ENCODE results near the gene NDUFA8. TPM values are rescaled to one million over a fixed set of nuclear protein-coding genes. Genes with fewer than 3 reads are reported as not detected.

The NDUFA8 gene
- polyA plus RNA-seq, 1 of the 3 experiments (the other 2 are of a cell fraction): 116 TPM

DNA sequence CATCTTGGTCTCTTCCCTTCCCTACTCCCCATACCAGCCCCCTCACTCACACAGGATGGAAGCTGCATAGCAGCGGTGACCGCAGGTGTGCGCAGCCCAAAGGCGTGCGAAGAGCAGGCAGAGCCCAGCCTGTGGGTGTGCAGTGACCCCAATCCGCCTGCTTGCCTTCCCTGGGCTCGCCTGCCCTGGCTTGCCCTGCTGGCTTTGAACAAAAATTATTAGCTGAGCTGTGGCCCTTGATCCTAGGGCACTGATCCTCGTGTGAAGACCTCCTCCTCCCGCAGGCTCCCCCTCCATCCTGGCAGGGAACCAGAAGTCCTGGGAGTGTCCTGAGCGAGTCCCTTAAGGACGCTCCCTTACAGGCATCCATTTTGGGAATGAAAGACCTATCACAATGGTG, 32.0 kb upstream of the NDUFA8 start:
- no peaks in the 10 kb centered on the region for H3K79me2 ChIP-seq (ENCODE audit: insufficient read depth)
- no peak for DNase-seq

More for the DNA sequence above, 32.0 kb upstream of the NDUFA8 start:
- Histone ChIP-seq H3K4me3 (ENCODE audit: low read depth in 2 of 2, low read length in 1 of 2) (no peak overlapping the region), H2AFZ (ENCODE audit: low read depth) (no peak overlapping the region), H4K20me1 (ENCODE audit: insufficient read depth) (no peaks in the 10 kb centered on the region), H3K9me3 (no peaks in the 10 kb centered on the region), H3K27me3 (ENCODE audit: insufficient read depth) (peaks cover 4% of the 10 kb centered on the region; the same call in 1 of the 2 replicates), H3K9me2 (no peaks in the 10 kb centered on the region), H3K4me1 (ENCODE audit: control insufficient read depth in 1 of 2, insufficient read depth in 2 of 2, low read depth in 1 of 2, low read length in 1 of 2) (peaks cover 0 to 8% of the 10 kb centered on the region in 2 experiments; a peak in 1 of 4 replicates), H3F3A (replicated peaks; ENCODE audit: insufficient read depth) (no peaks in the 10 kb centered on the region), H3K4me2 (no peak overlapping the region), H3K36me3 (replicated peaks in 1 of 2; ENCODE audit: control insufficient read depth in 1 of 2, insufficient read depth in 2 of 2, low read length in 1 of 2) (no peaks in the 10 kb centered on the region), H3K9ac (no peak overlapping the region), H3K27ac (ENCODE audit: low read depth in 2 of 2, low read length in 1 of 2) (no peak overlapping the region)
- ChIA-PET CTCF (interaction anchor here (0.9 kb wide), 1 partner anchor 67 kb away, joined by 3 read pairs; no protein-coding TSS in a partner anchor), POLR2A (no interaction called here)
- 92% methylated on average over 2 of the region's 11 CpGs for WGBS (ENCODE audit: low lambda C conversion rate)
- TF ChIP-seq, protein P1, sequence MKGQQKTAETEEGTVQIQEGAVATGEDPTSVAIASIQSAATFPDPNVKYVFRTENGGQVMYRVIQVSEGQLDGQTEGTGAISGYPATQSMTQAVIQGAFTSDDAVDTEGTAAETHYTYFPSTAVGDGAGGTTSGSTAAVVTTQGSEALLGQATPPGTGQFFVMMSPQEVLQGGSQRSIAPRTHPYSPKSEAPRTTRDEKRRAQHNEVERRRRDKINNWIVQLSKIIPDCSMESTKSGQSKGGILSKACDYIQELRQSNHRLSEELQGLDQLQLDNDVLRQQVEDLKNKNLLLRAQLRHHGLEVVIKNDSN (IDR thresholded peaks at IDR 0.05; ENCODE audit: borderline replicate concordance, low read depth): no peak
- TF ChIP-seq, protein P2, sequence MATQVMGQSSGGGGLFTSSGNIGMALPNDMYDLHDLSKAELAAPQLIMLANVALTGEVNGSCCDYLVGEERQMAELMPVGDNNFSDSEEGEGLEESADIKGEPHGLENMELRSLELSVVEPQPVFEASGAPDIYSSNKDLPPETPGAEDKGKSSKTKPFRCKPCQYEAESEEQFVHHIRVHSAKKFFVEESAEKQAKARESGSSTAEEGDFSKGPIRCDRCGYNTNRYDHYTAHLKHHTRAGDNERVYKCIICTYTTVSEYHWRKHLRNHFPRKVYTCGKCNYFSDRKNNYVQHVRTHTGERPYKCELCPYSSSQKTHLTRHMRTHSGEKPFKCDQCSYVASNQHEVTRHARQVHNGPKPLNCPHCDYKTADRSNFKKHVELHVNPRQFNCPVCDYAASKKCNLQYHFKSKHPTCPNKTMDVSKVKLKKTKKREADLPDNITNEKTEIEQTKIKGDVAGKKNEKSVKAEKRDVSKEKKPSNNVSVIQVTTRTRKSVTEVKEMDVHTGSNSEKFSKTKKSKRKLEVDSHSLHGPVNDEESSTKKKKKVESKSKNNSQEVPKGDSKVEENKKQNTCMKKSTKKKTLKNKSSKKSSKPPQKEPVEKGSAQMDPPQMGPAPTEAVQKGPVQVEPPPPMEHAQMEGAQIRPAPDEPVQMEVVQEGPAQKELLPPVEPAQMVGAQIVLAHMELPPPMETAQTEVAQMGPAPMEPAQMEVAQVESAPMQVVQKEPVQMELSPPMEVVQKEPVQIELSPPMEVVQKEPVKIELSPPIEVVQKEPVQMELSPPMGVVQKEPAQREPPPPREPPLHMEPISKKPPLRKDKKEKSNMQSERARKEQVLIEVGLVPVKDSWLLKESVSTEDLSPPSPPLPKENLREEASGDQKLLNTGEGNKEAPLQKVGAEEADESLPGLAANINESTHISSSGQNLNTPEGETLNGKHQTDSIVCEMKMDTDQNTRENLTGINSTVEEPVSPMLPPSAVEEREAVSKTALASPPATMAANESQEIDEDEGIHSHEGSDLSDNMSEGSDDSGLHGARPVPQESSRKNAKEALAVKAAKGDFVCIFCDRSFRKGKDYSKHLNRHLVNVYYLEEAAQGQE (IDR thresholded peaks at IDR 0.05; ENCODE audit: low read depth, low read length): no peak
- TF ChIP-seq RXRA (IDR thresholded peaks at IDR 0.05; ENCODE audit: borderline replicate concordance, low read depth) (no peak), MXI1 (IDR thresholded peaks at IDR 0.05; ENCODE audit: low read depth, low read length) (no peak), RFX5 (IDR thresholded peaks at IDR 0.05; ENCODE audit: low read length) (no peak), EZH2phosphoT487 (IDR thresholded peaks at IDR 0.05; ENCODE audit: borderline replicate concordance, low read depth) (no peak), FOXJ3 (CRISPR knock-in tag; IDR thresholded peaks at IDR 0.05) (no peak), YY1 (IDR thresholded peaks at IDR 0.05; ENCODE audit: low read depth) (no peak), NFIC (IDR thresholded peaks at IDR 0.05; ENCODE audit: borderline replicate concordance) (no peak), TEAD4 (IDR thresholded peaks at IDR 0.05; ENCODE audit: borderline replicate concordance, insufficient read depth) (no peak), FOSL2 (IDR thresholded peaks at IDR 0.05; ENCODE audit: borderline replicate concordance, low read depth) (no peak)
- TF ChIP-seq, protein P3, sequence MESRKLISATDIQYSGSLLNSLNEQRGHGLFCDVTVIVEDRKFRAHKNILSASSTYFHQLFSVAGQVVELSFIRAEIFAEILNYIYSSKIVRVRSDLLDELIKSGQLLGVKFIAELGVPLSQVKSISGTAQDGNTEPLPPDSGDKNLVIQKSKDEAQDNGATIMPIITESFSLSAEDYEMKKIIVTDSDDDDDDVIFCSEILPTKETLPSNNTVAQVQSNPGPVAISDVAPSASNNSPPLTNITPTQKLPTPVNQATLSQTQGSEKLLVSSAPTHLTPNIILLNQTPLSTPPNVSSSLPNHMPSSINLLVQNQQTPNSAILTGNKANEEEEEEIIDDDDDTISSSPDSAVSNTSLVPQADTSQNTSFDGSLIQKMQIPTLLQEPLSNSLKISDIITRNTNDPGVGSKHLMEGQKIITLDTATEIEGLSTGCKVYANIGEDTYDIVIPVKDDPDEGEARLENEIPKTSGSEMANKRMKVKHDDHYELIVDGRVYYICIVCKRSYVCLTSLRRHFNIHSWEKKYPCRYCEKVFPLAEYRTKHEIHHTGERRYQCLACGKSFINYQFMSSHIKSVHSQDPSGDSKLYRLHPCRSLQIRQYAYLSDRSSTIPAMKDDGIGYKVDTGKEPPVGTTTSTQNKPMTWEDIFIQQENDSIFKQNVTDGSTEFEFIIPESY (IDR thresholded peaks at IDR 0.05; ENCODE audit: borderline replicate concordance, low read depth): no peak
- TF ChIP-seq, protein P4, sequence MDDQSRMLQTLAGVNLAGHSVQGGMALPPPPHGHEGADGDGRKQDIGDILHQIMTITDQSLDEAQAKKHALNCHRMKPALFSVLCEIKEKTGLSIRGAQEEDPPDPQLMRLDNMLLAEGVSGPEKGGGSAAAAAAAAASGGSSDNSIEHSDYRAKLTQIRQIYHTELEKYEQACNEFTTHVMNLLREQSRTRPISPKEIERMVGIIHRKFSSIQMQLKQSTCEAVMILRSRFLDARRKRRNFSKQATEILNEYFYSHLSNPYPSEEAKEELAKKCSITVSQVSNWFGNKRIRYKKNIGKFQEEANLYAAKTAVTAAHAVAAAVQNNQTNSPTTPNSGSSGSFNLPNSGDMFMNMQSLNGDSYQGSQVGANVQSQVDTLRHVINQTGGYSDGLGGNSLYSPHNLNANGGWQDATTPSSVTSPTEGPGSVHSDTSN (IDR thresholded peaks at IDR 0.05): no peak
- TF ChIP-seq, protein P5, sequence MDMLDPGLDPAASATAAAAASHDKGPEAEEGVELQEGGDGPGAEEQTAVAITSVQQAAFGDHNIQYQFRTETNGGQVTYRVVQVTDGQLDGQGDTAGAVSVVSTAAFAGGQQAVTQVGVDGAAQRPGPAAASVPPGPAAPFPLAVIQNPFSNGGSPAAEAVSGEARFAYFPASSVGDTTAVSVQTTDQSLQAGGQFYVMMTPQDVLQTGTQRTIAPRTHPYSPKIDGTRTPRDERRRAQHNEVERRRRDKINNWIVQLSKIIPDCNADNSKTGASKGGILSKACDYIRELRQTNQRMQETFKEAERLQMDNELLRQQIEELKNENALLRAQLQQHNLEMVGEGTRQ (IDR thresholded peaks at IDR 0.05; ENCODE audit: borderline replicate concordance, low read depth, low read length): no peak
- TF ChIP-seq, protein P6, sequence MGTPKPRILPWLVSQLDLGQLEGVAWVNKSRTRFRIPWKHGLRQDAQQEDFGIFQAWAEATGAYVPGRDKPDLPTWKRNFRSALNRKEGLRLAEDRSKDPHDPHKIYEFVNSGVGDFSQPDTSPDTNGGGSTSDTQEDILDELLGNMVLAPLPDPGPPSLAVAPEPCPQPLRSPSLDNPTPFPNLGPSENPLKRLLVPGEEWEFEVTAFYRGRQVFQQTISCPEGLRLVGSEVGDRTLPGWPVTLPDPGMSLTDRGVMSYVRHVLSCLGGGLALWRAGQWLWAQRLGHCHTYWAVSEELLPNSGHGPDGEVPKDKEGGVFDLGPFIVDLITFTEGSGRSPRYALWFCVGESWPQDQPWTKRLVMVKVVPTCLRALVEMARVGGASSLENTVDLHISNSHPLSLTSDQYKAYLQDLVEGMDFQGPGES (IDR thresholded peaks at IDR 0.05; ENCODE audit: low read depth, low read length): no peak
- TF ChIP-seq, protein P7, sequence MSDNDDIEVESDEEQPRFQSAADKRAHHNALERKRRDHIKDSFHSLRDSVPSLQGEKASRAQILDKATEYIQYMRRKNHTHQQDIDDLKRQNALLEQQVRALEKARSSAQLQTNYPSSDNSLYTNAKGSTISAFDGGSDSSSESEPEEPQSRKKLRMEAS (IDR thresholded peaks at IDR 0.05; ENCODE audit: low read depth): no peak

All from SK-N-SH (cell line).